Stimulated activated CD8-positive, alpha-beta memory T cell treated with anti-CD3 and anti-CD28 coated beads, Interleukin-7, amount 100 ng/mL, for 1 hour (primary cell): ENCODE measurements around the gene TENM4.

Experiments
- DNase-seq, 2 donors: peaks; one replicate each; pipeline ENCODE4 v3.0.0-alpha.2; 2020; ENCODE audit warnings: low read depth in 2 of 2

The TENM4 gene

GRCh38 chr11:79440571-79441460 is at the start of gene TENM4:
TSS of gene TENM4 (minus strand) at chr11:79441030. CDS start at chr11:79069944, 371,086 bp downstream.
- no peak for DNase-seq

- no peak for DNase-seq
These were observed 47.5 kb upstream of the TENM4 start for GRCh38 chr11:79488286-79488685.

- no peak for DNase-seq
These were observed 46.6 kb upstream of the TENM4 start for GRCh38 chr11:79487412-79487811.

- DNase-seq: no peak
These were observed 45.6 kb upstream of the TENM4 start for GRCh38 chr11:79486242-79486984.

- DNase-seq: no peak
These were observed 44.9 kb upstream of the TENM4 start for GRCh38 chr11:79485694-79486093.

GRCh38 chr11:79484872-79485271 is 44.0 kb upstream of the TENM4 start:
- DNase-seq: no peak

- DNase-seq: no peak
These were observed 42.0 kb upstream of the TENM4 start for GRCh38 chr11:79482800-79483199.

- DNase-seq: no peak
These were observed 41.0 kb upstream of the TENM4 start for GRCh38 chr11:79481795-79482194.

GRCh38 chr11:79480864-79481263 is 40.0 kb upstream of the TENM4 start:
- DNase-seq: no peak

- no peak for DNase-seq
These were observed 32.1 kb upstream of the TENM4 start for GRCh38 chr11:79472819-79473529.

GRCh38 chr11:79471071-79471844 is 30.4 kb upstream of the TENM4 start:
- DNase-seq: no peak

- no peak for DNase-seq
These were observed 29.3 kb upstream of the TENM4 start for GRCh38 chr11:79470161-79470560.

GRCh38 chr11:79467761-79468160 is 26.9 kb upstream of the TENM4 start:
- DNase-seq: no peak

- DNase-seq: no peak
These were observed 25.6 kb upstream of the TENM4 start for GRCh38 chr11:79466411-79466810.

GRCh38 chr11:79465160-79465559 is 24.3 kb upstream of the TENM4 start:
- DNase-seq: no peak

GRCh38 chr11:79461666-79462645 is 21.1 kb upstream of the TENM4 start:
- DNase-seq: no peak

- no peak for DNase-seq
These were observed 20.3 kb upstream of the TENM4 start for GRCh38 chr11:79461144-79461543.

GRCh38 chr11:79458709-79459108 is 17.9 kb upstream of the TENM4 start:
- no peak for DNase-seq

GRCh38 chr11:79456501-79456900 is 15.7 kb upstream of the TENM4 start:
- DNase-seq: no peak

GRCh38 chr11:79453617-79454016 is 12.8 kb upstream of the TENM4 start:
- DNase-seq: no peak
